Testis (tissue), 2 donors: ENCODE results near the gene COL15A1.

Experiments used
- CTCF ChIP-seq, 3 experiments: fragments of 450-650 bp in 2 of 3; fragments of 200-600 bp in 1 of 3; sonication (generic) in 1 of 3; IDR thresholded peaks; one replicate each; pipeline ENCODE4 v1.5.1; 2016 to 2019; ENCODE audit warnings: antibody characterized with exemption in 3 of 3, mild to moderate bottlenecking in 2 of 3, moderate library complexity in 1 of 3
- POLR2A ChIP-seq: fragments of 450-650 bp; IDR thresholded peaks from one replicate; pipeline ENCODE4 v1.6.1; 2017; ENCODE audit warnings: antibody characterized with exemption, mild to moderate bottlenecking, moderate library complexity

DNA sequence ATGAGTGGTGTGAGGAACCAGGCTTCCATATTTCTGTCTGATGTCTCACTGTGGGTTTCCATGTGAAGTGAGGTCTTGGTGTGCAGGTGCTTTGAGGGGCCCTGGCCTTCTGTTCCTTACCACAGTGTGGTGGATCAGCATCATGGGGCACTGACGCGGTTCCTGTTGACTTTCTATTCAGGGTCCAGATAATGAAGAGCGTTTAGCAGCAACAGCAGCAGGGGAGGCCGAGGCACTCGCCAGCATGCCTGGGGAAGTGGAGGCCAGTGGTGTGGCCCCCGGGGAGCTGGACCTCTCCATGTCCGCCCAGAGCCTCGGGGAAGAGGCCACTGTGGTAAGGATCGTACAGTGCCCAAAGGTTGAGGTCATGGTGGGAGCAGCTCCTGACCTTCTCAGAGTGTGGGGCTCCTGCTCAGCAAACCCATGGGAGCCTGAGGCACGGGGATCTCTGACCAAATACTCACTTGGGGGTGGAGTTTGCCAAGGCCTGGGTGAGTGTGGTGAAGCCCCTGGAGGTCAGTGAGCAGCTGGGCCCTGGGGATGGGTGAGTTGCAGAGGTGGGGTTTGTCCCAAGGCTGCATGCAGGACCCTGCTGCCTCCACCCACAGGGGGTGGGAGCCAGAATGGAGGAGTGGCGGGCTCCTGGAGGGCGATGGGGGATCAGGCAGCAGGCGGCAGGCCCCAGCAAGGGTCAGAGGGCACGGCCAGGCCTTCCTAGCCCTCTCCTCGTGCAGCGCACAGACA, 61.2 kb downstream of the COL15A1 start:
- TF ChIP-seq POLR2A = no peak
- no peak for TF ChIP-seq CTCF (IDR thresholded peaks at IDR 0.05)
